Activated CD4-positive, CD25-positive, alpha-beta regulatory T cell treated with anti-CD3 and anti-CD28 coated beads, Interleukin-2, amount 50 U/mL, for 16 hours (primary cell): ENCODE results near the gene EGFL7.

Source experiments
- DNase-seq: peaks from one replicate; pipeline ENCODE4 v3.0.0-alpha.2; 2020; ENCODE audit warnings: low read depth, low spot score

EGFL7 gene

GRCh38 chr9:136644343-136644592, 18.4 kb upstream of the EGFL7 start:
- no peak for DNase-seq

DNA sequence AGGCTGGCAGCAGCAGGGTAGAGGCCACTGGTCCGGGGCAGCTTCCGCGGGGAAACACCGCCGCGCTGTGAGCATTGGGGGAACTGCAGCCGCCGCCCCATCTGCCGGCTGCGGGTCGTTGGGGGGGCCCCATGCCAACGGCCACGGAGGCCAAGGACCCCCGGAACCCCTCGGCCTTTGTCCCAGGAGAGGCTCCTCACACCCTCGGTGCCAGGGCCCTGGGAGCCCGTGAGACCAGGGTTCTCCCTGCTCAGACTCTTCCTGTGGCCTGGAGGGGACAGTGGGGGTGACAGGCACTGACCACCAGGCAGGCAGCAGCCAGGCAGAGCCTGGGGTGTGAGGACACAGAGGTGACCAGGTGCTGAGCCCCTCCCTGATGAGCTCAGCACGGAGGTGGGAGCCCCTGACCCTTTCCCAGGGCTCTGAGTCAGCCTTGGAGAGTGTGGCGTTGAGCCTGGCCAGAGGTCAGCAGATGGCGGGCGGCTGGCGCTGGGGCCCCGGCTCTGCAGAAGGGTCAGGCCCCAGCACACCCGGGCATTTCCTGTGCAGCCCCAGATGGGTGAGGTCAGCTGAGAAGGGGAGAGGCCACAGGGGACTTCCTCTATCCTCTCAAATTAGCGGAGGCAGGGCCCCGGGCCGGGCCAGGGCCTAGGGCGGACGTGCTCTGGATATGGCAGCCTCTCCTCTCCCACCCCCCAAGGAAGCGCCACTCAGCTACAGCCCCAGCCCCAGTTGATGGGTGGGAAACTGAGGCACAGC, 17.9 kb upstream of the EGFL7 start:
- DNase-seq: peak; percentile 38

- no peak for DNase-seq
These were observed 17.3 kb upstream of the EGFL7 start for GRCh38 chr9:136645352-136645902.

DNA sequence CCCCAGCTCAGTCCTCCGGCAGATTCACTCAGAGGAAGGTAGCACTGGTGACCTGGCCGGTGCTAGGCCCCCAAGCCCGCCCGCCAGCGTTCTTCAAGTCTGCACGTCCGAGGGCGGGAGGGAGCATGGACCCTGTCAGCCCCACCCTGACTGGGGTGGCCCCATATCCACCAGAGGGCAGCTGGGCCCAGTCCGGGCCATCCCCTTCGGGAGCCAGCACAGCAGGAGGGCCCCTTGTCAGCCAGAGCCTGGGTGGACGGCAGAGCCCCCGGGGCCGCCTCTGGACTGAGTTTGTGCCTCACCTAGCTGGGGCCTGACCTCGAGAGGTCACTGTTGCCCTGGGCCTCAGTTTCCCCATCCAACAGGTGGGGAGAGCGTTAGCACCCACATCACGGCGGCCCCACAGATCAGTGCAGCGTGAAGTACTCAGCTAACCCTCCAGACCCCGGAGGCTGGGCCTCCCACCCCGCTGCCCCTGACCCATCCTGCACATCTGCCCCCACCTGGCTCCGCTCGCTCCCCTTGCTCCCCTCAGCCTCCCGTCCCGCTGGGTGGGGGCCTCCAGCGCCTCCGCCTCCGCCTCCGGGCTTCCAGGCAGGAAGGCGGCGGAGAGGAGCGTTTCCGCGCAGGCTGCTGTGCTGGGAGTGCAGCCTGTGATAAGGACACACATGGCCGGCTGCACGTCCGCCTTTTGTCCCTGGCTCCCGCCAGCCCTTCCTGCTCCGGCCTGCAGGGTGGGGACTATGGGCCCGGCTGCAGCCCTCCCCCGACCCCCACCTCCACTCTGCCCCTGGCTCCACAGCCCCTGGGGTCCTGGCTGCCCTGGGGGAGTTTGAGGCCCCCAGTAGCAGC, 16.6 kb upstream of the EGFL7 start:
- DNase-seq: no peak

DNA sequence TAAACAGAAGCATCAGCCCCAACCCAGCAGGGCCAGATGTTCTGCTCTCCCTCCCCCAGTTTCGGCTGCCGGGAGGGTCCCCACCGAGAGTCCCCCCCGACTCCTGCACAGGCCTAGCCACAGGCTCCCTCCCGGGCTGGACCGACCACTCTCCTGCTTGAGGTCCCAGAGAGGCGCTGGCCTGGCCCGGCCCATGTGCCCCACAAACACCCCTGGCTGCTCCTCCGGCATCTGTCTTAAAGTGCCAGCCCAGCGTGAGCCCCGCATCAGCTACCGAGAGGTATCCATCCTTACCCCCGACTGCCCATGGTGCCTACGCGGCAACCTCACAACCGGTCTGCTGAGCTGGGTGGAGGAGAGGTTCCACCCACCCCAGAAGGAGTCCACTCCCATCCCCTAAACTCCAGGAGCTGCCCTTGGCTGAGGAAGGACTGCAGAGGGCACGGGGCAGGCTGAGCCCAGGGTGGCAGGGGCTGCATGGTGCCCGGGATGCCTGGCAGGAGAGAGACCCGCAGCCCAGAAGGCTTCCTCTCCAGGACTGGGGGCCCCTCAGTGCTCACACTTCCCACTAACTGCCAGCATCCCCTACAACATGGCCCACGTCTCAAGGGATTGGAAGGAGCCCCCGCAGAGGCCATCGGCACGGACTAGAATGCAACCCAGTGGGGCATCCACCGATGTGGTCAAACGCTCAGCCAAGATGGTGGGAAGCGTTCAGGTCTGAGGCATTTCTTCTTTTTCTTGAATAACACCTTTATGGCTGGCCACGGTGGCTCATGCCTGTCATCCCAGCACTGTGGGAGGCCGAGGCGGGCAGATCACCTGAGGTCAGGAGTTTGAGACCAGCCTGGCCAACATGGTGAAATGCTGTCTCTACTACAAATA, 15.6 kb upstream of the EGFL7 start:
- no peak for DNase-seq

DNA sequence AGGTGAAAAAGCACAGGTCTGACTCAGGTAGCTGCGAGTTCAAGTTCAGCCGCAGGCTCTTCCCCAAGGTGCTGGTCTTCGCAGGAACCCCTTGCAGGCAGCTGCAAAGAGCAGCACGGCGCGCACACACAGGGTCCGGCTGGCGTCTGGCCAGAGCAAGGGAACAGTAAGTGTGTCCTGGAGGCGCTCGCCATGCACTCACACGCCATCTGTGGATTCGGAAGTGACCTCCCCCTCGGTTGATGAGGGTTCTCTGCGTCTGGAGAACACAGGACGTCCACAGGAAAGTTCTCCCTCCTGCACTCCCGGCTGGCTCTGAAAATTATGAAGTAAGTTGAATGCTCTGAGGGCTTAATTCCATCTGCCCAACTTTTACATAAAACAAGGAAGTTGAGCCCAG, 14.0 kb upstream of the EGFL7 start:
- no peak for DNase-seq

- DNase-seq: no peak
These were observed 12.7 kb upstream of the EGFL7 start for GRCh38 chr9:136650021-136650420.

DNA sequence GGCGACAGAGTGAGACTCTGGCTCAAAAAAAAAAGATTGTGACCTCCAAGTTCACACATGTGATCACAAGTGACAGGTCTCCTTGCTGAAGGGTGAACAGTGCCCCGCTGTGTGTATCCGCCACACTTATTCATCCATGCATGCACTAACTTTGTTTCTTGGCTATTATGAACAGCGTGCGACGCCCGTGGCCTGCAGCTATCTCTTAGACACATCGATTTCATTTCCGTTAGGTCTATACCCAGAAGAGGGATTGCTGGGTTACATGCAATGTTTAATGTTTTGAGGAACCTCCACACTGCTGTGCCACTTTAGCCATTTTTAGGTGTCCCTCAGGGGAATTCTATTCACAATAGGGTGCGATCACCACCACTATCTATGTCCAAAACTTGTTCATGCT, 12.1 kb upstream of the EGFL7 start:
- DNase-seq: no peak

DNA sequence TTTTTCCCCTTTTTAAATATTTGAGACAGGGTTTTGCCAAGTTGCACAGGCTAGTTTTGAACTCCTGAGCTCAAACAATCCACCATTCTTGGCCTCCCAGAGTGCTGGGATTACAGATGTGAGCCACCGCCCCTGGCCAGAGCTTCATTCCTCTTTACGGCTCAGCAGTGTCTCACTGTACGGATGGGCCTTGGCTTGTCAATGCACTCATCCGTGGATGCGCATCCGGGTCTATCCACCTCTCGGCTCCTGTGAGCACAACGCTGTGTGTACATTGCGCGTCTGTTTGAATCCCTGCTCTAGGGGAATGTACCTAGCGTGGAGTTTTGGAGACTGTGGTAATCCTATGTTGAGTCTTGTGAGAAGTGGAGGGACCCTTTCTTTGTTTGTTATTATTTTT, 10.9 kb upstream of the EGFL7 start:
- no peak for DNase-seq

DNA sequence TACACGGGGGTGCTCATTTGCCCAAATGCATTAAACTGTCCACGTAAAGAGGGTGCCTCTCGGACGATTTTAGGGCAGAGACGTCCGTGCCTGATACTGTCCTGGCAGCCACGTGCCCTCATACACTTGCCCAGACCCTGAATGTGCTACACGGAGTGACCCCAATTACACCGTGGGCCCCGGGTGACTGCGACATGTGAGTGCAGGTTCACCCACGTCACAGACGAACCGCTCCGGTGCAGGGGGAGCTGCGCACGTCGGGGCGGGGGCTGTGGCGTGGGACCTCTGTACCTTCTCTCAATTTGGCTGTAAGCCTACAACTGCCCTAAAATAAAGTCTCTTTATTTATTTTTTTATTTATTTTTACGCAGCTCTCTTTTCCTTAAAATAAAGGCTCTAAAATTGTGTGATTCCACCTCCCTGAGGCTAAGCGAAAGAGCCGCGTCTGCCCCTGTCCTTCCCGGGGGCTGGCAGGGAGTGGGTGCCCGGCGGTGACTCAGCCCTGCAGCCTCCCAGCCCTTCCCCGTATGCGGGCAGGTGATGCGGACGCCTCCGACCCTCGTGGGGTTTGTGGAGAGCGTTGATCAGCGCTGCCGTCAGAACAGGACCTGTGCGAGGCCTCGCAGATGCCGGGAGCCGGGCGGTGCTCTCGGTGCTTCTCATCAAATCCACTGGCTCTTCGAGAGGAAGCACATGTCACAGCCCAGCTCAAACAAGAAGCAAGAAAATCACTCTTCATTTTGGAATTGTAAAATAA, 9.2 kb upstream of the EGFL7 start:
- DNase-seq: no peak

- no peak for DNase-seq
These were observed 7.7 kb upstream of the EGFL7 start for GRCh38 chr9:136654820-136655535.

- no peak for DNase-seq
These were observed 7.1 kb upstream of the EGFL7 start for GRCh38 chr9:136655536-136656182.

DNA sequence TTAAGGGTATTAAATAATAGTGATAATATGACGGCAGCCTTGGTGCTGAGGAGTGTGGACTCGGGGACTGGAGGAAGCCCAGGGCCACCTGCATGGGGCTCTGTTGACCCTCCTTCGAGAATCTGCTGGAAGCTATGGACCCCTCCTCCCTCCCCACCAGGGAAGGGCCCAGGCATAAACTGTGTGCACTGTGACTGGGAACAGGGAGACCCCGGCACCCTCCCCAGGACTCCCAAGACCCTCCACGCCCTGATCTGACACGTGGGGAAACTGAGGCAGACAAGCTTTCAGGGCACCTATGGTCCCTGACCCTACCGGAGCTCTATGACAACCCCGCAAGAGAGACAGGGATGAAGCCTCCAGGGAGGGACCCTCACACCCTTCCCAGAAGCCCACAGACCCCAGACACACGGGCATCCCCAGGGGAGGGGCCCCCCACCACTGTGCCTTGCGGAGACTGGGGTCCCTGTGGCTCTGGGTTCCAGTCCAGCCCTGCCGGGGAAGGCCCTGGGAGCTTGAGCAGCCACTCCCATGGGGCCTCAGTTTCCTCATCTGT, 6.5 kb upstream of the EGFL7 start:
- no peak for DNase-seq

DNA sequence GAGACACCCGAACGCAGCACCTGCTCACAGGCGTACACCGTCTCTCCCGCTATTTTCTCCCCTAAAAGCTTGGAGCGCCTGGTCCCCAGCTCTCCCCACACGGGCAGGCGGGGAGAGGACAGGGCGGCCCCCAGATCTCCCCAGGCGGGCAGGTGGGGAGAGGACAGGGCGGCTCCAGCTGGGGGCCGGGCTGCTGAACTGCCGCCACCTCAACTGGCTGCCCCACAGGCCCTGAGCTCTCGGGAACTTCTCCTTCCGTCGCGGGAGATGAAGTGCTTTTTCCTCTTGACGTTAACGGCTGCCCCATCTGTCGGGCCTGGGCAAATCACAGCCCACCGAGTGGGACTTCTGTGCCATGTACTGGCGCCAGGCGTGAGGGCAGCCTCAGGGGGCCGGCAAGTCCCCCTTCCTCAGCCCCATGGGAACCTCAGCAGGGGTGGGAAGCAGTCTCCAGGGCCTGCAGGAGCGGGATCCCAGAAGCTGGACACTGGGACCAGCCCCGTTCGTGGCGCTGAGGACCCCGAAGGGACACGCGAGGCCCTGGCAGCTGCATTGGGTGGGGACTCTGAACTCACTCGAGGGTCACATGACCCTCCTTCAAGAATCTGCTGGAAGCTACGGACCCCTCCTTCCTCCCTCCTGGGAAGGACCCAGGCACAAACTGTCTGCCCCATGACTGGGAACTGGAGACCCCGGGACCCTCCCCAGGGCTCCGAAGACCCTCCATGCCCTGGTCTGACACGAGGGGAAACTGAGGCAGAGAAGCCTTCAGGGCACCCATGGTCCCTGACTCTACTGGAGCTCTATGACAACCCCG, 5.7 kb upstream of the EGFL7 start:
- no peak for DNase-seq

- DNase-seq: no peak
These were observed 4.5 kb upstream of the EGFL7 start for GRCh38 chr9:136657974-136658848.

GRCh38 chr9:136658849-136659535, 3.7 kb upstream of the EGFL7 start:
- no peak for DNase-seq
